ENCODE measurements around the gene EMC10.

- TF ChIP-seq CTCF (IDR thresholded peaks at IDR 0.05; ENCODE audit: extremely low read depth in 1 of 2, insufficient read depth in 1 of 2, low read depth in 1 of 2, low read length in 2 of 2) = no peak
- TF ChIP-seq POLR2AphosphoS5 (IDR thresholded peaks at IDR 0.05; ENCODE audit: insufficient read depth, low read depth, low read length) = no peak
- TF ChIP-seq JUN (IDR thresholded peaks at IDR 0.05; ENCODE audit: borderline replicate concordance, insufficient read depth, insufficient read length, low read depth) = no peak
- no peak for TF ChIP-seq FOS (IDR thresholded peaks at IDR 0.05; ENCODE audit: borderline replicate concordance, insufficient read depth, low read length)
- no peak for TF ChIP-seq POLR2A (IDR thresholded peaks at IDR 0.05; ENCODE audit: low read depth, low read length)
- no peak for TF ChIP-seq EZH2 (IDR thresholded peaks at IDR 0.05; ENCODE audit: borderline replicate concordance, low read depth, low read length, severe bottlenecking)
- TF ChIP-seq MAX (IDR thresholded peaks at IDR 0.05; ENCODE audit: insufficient read depth, insufficient read length) = no peak
Measured at GRCh38 chr19:50534478-50534877, 58.2 kb downstream of the EMC10 start.
